Activated T-helper 1 cell treated with anti-CD3 and anti-CD28 coated beads, Interleukin-2, amount 50 U/mL, for 16 hours (primary cell): ENCODE measurements around the gene YIF1A.

Experiments
- DNase-seq, 2 donors: peaks; one replicate each; pipeline ENCODE4 v3.0.0-alpha.2; 2020; ENCODE audit warnings: low read depth in 1 of 2, low spot score in 1 of 2

Gene YIF1A, protein sequence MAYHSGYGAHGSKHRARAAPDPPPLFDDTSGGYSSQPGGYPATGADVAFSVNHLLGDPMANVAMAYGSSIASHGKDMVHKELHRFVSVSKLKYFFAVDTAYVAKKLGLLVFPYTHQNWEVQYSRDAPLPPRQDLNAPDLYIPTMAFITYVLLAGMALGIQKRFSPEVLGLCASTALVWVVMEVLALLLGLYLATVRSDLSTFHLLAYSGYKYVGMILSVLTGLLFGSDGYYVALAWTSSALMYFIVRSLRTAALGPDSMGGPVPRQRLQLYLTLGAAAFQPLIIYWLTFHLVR

DNA sequence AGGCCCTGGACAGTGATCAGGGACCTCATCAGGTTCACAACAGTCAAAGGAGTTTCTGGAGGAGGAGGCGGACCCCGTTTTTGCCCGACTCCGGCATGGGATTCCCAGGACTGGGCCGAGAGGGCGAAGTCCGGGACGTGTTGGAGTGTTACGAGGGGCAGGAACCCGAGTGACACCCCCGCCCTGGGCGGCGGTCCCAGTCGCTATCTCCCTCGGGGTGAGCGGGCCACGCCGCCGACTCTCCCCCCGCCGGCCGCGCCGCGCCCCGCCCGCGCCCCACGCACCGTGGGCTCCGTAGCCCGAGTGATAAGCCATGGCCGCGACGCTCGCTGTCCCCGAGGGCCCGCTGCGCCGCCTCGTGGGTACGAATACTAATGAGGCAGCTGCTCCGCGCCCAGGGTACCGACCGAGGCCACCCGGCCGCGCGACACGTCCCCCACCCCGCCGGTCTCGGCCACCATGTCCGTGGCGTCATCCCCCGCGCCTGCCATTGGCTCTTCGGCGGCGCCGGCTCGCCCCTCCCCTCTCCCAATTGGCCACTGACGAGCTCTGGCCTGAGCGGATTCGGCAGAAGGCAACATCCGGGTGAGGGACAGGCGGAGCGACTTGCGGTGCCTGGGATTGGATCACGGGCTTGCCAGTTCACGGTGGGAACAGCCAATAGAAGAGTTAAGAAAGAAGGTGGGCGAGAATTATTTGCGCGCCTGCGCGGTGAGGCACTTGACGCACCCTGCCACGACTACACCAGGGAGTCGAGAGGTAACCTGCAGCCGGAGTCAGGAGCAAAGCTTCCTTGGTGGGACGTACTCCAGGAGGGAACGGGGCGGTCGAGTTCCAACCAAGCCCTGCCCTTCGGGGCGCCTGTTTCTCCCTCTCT is at the start of gene YIF1A:
TSS of gene YIF1A (minus strand) at position 473 of the 877 bp plus-strand sequence. CDS start at position 315, 158 bp downstream.
- peak; percentile 93 to 98 for DNase-seq

DNA sequence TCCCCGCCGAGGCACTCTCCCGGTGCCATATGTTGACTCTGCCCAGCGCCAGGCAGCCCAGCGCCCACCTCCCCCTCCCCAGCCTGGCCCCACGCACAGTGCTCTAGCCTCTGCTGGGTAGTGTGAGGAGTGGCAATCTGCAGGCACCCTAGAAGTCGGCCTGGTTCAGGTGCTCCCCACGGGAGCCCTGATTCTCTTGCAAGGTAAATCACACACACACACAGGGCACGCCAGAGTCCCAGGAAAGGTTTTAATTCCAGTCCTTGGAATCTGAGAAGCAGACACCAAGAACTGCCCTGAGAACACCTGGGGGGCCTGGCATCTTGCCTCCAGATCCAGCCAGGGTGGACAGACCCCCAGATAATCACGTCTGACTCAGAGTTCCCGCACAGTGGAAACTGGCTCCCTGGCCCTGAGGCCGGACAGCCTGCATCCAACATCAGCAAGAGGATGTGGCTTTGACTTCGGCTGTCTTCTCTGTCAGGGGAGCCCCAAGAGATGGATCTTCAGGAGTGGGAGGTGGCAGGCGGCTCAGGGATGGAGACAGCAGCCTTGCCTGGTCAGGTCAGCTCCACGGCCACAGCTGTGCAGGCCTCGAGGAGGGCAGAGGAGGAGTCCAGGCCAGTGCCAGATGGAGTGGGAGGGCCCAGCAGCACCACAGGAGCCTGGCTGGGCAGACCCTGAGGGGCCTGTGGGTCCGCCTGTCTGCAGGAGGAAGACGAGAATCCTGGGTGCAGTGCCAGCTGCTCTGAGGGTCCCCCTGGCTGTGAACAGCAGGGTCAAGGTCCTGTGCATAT is 48.4 kb upstream of the YIF1A start:
- no peak for DNase-seq

DNA sequence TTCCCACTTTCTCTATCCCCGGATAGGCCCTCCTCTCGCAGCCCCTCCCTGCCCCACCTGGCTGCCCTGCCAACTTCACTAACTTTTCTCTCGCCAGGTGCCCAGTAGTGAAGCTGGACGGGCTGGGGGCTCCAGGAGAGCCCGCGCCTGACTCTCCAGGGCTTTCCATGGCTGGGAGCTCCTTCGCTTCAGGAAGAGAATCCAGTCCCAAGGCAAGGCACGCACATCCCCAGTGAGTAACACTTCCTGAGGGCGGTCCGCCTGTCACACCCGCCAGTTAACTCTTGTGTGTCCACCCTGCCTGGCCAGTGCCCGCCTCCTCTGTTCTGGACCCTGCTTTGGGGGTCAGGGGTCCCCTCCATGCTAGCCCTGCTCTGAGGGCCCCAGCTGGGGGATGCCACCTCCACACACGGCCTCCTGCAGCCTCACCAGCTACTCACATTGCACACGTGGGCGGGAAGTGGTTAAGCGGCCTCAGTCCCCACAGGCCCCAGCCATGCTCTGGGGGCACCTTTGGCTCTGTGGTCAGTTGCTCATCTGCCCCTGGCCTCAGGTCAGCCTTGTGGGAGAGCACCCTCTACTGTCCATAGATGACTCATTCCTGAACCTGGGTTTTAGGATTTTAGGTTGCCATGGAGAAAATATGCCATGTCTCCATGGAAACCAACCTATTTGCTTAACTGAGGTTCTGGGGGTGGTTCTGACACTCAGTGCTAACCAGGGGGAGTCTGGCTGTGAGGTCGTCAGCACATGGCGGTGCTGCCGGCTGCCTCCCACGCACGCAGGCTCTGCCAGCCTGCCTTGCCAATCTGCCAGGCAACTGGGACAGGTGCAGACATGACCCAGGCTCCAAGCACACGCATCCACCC is 47.5 kb upstream of the YIF1A start, which contains the start of gene RIN1:
TSS of gene RIN1 (minus strand) at position 201 of the 869 bp plus-strand sequence. CDS start at position 169, 32 bp downstream.
- DNase-seq: no peak

DNA sequence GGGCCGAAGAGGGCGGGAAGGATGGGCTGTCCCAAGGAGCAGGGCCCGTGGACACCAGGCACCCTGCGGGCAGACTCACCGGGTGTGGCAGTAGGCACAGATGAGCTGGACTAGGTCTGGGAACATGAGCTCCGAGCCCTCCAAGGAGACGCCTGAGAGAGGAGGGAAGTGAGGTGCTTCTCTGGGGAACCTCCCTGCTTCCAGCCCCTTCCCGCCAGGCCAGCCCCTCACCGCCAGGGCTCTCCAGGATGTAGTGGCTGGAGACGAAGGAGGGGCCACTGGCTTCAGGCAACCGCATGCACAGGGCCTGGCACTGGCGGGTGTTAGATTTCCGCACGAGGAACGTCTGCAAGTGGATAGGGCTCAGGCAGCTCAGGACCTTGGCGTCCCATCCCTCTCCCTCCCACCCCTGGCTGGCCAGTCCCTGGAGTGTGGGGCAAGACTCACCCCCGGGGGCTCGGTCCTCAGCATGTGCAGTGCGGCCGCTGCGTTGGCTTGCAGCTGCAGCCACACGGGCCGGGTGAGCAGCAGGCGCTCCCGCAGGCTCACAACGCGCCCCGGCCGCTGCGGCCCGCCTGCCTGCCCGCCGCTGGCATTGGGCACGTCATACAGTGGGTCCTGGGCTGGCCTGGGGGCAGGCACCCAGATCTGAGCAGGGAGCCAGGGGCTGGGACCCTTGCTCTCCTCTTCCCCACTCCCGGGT is 46.7 kb upstream of the YIF1A start:
- DNase-seq: no peak

DNA sequence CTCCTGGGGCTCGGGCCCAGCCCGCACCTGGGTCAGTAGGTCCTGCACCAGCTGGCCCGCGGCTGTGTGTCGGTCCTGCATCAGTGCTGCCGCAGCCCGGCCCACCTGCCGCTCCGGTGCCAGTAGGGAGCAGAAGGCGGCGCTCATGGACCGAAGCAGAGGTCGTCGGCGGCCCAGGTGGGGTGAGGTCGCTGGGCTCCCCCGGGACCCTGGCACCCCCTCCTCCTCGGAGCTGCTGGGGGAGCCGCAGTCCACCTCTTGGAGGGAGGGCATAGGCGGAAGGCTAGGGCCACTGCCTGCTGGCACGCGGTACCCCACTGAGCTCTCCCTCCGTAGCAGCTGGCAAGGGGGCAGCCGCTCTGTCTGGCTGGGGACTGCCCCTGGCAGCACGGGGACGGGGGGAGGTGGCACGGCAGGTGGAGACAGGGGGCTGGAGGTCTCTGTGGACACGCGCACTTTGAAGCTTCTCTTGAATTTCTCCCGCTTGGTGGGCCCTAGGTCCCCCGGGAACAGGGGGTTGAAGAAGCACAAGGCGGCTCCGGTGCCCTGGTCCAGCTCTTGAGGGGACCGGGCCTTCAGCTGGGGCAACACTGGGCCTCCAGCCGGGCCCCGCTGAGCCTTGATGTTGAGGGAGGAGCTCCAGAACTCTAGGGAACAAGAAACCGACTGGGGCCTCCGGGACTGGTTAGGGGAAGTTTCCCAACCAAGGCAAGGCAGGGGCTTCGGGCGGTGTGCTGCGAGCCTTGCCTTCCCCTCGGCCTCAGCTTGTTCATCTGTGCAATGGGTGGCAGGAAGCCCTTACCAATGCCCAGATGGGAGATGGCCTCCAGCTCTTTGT is 45.9 kb upstream of the YIF1A start:
- DNase-seq: no peak

DNA sequence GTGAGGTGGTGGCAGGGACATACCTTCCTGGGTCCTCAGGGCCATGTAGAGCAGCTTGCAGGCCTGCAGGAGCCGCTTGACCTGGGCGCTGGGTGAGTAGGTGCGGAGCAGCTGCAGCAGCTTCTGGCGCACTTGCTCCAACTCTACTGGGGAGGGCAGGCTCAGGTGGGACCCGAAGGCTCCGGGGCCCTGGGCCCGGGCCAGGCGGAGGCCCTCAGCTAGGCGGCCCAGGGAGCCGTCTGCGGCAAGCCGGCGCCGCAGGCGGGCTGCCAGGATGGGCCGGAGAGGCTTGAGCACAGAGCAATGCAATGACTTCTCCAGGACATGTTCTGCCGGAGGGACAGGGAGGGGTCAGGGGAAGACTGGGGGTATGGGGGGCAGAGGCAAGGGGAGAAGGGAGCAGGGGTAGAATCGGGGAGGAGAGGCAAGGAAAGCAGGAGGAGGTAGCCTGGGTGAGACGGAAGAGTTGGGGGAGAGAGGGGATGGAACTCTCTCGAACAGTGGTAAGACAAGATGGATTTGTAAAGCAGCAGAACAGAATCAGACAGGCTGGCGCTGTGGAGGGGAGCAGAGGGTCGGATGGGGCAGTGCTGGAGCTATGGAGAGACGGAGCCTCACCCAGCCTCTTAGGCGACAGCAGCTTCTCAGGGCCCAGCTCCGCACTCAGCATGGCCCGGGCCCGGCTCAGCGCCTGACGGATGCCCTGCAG is 45.1 kb upstream of the YIF1A start:
- DNase-seq: no peak

DNA sequence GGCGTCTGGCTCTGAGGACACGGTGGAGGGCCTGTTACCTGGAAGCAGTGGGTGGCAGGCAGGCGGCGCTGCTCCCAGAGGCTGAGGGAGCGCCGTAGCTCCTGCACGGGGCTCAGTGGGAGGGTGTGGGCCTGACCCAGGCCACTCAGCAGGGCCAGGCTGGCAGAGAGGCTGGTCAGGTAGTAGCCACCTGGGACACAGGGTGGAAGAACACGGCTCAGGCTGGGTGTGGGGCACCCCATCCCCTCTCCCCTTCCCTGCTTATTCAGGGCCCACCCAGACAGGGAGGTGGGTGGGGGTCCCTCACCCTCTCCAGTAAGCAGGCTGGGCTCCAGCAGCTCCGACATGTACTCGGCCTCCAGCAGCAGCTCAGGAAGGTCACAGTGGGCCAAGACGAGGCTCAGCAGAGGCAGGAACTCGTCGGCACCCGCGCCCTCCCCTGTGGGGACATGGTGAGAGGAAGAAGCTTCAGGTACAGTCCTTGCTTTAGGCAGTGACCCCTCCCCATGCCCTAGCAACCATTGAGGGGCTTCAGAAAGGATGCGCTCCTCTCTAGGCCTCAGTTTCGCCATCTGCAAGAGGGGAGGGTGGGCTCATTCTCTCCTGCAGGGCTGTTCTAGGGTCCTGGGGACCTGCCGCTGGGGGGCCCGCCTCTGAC is 44.4 kb upstream of the YIF1A start:
- no peak for DNase-seq

DNA sequence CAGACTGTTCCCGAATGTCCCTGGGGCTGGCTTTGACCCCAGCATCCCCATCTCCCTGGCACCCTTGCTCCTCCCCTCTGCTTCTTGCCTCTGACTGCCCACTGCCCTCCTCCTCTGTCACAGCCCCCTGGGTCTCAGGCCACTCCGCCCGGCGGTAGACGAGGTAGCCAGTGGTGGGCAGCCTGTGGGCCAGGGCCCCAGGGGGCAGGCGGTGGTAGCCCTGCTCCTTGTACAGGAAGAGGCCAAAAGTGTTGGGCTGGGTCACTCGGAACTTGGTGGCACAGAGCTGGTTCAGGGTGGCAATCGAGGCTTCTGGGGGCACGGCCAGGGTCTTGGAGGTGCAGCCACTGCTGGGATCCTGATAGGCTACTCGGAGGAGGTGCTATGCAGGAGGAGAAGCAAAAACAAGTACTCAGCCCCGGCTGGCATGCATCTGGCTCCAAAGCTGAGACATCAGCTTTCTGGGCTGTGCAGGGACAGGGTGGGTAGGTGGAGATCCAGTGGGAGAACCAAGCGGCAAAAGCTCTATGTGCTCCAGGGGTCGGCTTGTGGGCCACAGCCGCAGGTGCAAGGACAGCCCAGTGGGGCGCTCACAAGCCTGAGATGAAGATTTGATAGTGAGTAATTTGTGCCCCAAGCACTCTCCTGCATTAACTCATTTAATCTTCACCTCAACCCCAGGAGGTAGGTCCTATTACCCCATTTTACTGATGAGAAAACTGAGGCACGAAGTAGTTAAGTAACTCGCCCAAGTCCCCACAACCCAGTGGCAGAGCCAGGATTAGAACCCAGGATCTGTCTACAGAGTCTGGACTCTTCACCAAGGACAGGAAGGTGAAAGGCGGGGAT is 43.7 kb upstream of the YIF1A start:
- DNase-seq: no peak

DNA sequence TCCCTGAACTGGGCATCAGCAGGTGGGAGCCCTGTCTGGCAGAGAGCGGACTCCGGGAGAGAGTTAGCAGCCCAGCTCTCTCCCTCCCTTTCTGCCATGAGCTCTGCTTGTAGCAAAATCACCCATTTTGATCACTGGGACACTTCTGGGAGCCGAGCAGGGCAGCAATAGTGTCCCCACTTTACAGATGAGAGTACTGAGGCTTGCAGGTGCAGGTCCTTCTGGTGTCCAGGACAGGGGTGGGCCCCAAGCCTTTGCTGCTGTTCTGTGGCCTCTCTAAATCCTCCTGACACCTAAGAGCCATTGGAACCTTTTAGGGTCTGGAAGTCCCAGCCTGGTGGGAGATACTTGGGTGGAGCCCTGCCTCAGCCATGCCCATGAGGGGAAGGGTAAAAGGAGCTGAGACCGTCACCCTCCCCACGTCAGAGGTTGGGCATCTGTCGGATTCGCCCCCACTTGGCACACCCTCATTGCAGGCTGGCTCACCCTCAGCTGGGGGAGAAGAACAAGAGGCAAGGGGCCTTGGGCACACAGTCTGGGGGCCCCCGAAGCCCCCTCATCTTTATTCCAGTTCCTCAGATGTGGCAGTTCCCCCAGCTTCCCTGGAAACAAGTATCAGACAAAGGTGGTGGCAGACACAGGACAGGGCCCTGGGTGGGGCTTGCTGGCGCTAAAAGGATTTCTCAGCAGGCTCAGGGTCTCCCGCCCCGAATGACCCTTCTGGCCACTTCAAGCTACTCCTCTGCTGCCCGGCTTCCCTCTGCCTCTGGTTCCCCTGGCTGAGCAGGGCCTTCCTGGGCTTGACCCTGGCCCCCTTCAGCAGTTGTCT is 42.8 kb upstream of the YIF1A start:
- DNase-seq: no peak

DNA sequence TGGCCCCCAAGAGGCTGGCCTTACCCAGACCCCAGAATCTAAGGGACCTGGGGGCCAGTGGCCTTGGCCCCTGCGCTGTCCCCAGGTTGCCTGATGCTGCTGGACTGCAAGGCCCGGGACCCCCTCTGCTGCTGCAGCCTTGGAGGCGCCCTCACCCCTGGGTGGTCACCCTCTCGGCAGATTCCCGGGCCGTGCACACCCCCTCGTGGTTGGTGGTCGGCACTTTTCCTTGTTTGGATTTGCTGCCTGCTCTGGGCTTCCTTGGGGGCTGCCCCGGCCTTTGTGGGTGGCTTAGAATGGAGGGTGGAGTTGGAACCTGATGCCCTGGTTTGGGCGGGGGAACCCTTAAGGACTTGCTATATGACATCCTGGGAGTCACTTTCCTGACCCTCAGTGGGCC is 42.0 kb upstream of the YIF1A start:
- no peak for DNase-seq

DNA sequence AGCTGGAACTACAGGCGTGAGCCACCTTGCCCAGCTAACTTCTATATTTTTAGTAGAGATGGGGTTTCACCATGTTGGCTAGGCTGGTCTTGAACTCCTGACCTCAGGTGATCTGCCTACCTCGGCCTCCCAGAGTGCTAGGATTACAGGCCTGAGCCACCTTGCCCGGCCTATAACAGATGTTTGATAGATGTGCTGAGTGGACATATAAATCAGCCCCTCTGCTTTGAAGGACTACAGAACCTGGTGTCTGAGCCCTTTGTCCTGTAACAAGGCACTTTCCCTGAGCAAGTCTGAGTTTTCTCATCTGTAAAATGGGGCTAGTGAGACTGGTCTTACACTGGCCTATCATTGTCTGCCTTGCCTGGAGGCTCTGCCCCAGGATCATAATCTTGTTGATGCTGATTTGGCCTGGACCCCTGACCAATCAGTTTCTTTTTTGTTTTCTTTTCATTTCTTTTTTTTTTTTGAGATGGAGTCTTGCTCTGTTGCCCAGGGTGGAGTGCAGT is 40.3 kb upstream of the YIF1A start:
- no peak for DNase-seq

DNA sequence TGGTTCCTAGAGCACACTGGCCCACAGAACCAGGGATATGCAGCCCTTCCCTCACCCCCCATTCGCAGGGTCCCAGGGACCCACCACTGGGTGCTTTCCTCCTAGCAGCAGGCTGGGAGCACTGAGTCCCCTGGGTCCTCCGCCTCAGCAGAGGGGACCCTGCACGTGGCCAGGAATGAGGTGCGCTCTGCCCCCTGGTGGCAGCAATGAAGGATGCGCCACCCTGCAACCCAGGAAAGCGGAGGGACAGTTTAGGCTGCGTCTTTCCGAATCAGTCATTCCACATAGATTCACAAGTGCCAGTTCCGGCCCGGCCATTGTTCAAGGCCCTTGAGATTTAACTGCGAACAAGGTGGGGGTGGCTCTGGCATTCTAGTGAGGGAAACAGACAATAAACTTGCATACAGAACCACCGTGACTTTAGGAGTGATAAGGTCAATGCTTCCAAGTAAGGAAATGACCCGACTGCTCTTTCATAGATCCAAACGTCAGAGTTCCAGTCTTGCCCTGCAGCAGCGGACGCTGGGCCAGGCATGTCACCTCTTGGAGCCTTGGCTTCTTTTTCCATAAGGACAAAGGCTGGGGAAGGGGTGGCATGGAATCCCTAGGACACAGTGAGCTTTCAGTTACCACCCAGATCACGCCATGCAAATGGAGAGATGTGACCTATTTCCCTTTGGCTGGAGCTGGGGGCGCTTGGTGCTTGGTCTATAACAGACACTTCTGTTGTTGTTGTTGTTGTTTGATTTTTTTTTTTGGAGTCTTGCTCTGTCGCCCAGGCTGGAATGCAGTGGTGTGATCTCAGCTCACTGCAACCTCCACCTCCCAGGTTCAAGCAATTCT is 39.6 kb upstream of the YIF1A start:
- DNase-seq: peak; percentile 65 to 74

DNA sequence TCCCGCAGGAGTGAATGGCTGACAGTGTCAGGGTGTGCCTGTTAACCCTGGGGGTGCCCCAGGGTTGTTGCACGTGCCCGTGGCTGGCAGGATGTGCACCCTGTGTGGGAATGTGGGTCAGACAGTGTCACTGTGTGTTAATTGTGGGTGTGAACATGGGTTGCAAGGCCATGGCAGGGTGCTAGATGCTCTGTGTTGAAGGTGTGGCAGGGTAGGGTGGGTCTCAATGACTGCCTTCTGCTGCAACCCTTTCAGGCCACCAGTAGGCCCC is 39.0 kb upstream of the YIF1A start:
- DNase-seq: no peak

DNA sequence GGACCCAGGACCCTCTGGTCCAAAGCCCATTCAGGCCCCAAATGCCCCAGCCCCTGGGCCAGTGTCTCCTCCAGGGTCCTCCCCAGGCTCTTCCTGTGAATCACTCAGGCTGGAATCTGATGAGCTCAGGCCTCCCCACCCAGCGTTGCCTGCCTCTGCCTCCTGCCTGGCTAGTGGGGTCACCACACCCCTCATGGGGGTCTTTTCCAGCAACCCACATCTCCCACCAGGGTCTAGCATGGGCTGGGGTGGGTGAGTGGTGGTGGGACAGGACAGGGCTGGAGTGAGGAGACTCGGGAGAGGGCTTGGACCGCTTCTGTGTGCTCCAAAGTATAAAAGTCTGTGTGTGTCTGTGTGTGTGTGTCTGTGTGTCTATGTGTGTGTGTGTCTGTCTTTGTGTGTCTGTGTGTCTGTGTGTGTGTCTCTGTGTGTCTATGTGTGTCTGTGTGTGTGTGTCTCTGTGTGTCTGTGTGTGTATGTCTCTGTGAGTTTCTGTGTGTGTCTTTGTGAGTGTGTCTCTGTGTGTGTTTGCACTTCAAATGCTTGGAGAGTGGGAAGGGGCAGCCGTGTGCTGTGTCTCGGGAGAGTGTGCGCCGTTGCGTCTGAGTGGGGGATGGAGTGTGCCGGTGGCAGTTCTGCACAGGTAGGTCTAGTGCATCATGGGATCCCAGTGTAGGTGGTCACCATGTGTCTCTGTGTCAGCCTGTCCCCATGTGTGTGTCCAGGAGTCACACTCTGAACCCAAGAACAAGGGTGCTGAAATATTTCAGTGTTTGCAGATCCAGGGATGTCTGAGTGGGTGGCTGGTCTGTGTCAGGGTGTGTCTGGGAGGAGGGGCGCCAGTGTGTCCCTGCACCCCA is 38.5 kb upstream of the YIF1A start:
- DNase-seq: no peak
